HepG2 (cell line): ENCODE data around the gene SPDYE4.

Experiments used
- ZBTB8A ChIP-seq: sonication (generic); formaldehyde crosslinking; IDR thresholded peaks from 2 replicates; pipeline ENCODE4 v1.4.0; 2020; ENCODE audit warnings: mild to moderate bottlenecking, low read depth, missing genetic modification reagents, borderline replicate concordance
- ZNF773 ChIP-seq: sonication (generic); formaldehyde crosslinking; IDR thresholded peaks from 2 replicates; pipeline ENCODE4 v1.4.0; 2020; ENCODE audit warnings: missing genetic modification reagents, borderline replicate concordance

DNA sequence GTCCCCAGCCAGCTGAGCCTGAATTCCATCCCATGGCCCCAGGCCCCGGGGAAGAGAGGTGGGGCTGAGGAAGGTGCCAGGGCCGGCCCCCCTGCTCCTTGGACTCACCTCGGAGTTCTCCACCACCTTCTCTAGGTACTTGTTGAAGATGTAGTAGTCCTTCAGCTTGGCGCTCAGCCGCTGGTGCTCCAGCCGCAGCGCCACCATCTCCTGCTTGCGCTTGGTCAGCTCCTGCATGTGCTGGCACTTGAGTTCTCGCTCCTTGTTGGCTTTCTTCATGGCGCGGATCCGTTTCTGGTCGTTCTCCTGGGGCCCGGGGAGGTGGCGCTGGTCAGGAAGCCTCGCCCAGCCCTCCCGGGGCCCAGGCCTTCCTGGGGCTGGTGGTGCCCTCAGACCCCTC is 17.0 kb downstream of the SPDYE4 start:
- TF ChIP-seq ZBTB8A: no peak
- TF ChIP-seq ZNF773 (CRISPR knock-in tag): no peak
